Muscle layer of colon (tissue), 2 donors: ENCODE data around the gene AMELX.

Experiments
- H3K27ac ChIP-seq: one replicate; pipeline ENCODE4 v1.7.0; 2013; ENCODE audit warnings: low read depth, mild to moderate bottlenecking, low read length, moderate library complexity
- H3K27me3 ChIP-seq, 2 donors: one replicate each; pipeline ENCODE4 v1.7.0; 2013; ENCODE audit warnings: low read length in 2 of 2, mild to moderate bottlenecking in 2 of 2; ENCODE audit not compliant: insufficient read depth in 2 of 2, control insufficient read depth in 1 of 2
- H3K36me3 ChIP-seq: one replicate; pipeline ENCODE4 v1.7.0; 2013; ENCODE audit warnings: mild to moderate bottlenecking, low read length; ENCODE audit not compliant: insufficient read depth
- H3K4me1 ChIP-seq: one replicate; pipeline ENCODE4 v1.7.0; 2013; ENCODE audit warnings: mild to moderate bottlenecking, low read length; ENCODE audit not compliant: insufficient read depth
- H3K4me3 ChIP-seq, 2 donors: one replicate each; pipeline ENCODE4 v1.7.0; 2013; ENCODE audit warnings: low read length in 2 of 2, low read depth in 1 of 2, mild to moderate bottlenecking in 1 of 2, moderate library complexity in 1 of 2
- H3K9ac ChIP-seq: one replicate; pipeline ENCODE4 v1.7.0; 2013; ENCODE audit warnings: low read length
- H3K9me3 ChIP-seq: one replicate; pipeline ENCODE4 v1.7.0; 2013; ENCODE audit warnings: mild to moderate bottlenecking, low read length
- donor health status: abdominal sarcoma.
- donor health status: Adenocarcinoma of cecum.

The AMELX gene

DNA sequence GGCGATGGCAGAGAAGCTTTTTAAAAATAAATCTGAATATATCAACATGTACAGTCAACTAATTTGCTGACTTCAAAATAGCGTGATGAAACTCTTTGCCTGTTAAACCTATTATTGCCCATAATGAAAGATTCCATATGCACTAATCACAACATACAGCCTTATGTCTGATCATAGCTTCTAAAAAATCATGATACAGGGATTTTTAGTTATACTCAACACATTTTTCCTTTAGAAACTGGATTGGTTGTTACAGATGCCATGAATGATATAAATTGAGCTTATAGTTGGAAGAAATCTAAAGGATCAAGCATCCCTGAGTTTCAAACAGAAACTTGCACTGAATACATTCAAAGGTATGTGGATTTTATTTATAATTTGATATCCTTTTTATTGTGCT lies at the start of gene AMELX:
TSS of gene AMELX (plus strand) at position 301 of the 400 bp plus-strand sequence. CDS start 1,376 bp downstream, outside the sequence.
- Histone ChIP-seq H3K9ac (no peak within 1 kb of the TSS), H3K27me3 (no peaks in the 10 kb centered on the region), H3K4me1 (peaks cover 8% of the 10 kb centered on the region), H3K36me3 (no peaks in the 10 kb centered on the region), H3K27ac (no peak within 1 kb of the TSS), H3K9me3 (no peaks in the 10 kb centered on the region), H3K4me3 (no peak within 1 kb of the TSS)

DNA sequence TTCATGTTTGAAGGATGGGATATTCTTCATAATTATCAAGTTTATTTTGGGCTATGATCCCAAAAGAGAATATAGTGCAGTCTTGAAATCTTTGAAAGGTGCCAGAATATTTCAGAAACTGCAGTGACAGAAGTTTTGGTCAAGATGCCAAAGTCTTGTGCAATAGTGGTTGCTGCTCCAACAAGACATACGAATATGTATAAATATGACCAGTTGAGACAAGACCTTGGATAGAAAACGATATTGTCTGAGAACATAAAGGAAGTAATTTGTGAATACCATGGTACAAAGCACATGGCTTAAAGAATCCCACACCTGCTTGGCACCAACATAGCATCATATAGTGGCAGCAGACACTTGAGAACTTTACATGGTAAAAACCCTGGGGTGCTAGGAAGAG lies 48.6 kb upstream of the AMELX start:
- H3K4me1 ChIP-seq, result no peaks in the 10 kb centered on the region
- no peak overlapping the region for H3K9ac ChIP-seq
- H3K9me3 ChIP-seq, result no peaks in the 10 kb centered on the region
- H3K4me3 ChIP-seq, result no peak overlapping the region
- H3K36me3 ChIP-seq, result no peaks in the 10 kb centered on the region
- H3K27ac ChIP-seq, result no peak overlapping the region
- no peaks in the 10 kb centered on the region for H3K27me3 ChIP-seq

DNA sequence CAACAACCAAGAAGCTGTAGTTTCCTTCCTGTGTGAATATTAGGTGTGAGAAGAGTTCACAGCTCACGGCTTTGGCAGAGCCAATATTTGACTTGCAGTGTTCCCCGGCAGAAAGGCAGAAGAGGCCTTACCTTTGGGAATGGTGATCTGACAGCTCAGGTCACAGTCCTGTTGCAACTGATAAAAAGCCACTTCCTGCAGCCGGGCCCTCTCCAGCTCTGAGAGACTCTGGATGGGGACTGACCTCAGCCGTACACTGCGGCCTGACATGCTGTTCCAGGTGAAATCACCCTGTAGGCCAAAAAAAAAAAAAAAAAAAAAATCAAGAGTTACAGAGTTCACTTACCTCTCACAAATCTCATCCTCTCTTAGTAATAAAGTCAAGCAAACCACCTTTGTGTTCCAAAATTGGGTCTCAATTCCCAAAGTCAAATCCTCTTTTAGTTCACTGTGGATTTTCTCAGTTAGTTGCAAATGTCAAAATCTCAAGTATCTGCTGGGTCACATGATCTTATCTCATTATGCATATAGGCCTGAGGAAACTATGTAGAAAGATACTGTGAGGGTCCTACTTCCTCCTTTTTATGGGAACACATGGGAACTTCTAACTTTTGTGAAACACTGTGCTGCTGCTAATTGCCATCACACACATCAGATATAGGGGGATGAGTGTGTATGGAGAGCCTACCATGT lies 38.6 kb upstream of the AMELX start:
- Histone ChIP-seq H3K4me3 (no peak overlapping the region), H3K4me1 (no peaks in the 10 kb centered on the region)

DNA sequence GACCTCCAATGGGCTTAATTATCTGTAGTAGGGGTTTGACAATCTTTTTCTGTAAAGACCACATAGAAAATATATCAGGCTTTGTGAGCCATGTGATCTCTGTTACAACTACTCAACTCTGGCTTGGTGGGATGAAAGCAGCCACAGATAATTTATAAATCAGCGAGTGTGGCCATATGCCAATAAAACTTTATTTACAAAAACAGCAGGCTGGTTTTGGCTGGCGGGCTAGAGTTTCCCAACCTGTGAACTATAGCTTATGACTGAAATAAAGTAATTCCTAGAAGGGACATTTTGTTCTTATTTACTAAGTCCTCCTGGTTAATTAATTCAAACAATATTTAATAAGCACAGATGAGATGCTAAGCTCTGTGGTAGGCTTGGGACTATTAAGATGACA lies 35.9 kb upstream of the AMELX start:
- Histone ChIP-seq H3K4me1 (no peaks in the 10 kb centered on the region), H3K27ac (no peak overlapping the region), H3K9me3 (no peaks in the 10 kb centered on the region), H3K4me3 (no peak overlapping the region), H3K27me3 (no peaks in the 10 kb centered on the region), H3K9ac (no peak overlapping the region), H3K36me3 (no peaks in the 10 kb centered on the region)

More for the DNA sequence above, 38.6 kb upstream of the AMELX start:
- H3K36me3 ChIP-seq, result no peaks in the 10 kb centered on the region
- H3K9ac ChIP-seq, result no peak overlapping the region
- H3K27me3 ChIP-seq, result no peaks in the 10 kb centered on the region
- no peaks in the 10 kb centered on the region for H3K9me3 ChIP-seq
- no peak overlapping the region for H3K27ac ChIP-seq

DNA sequence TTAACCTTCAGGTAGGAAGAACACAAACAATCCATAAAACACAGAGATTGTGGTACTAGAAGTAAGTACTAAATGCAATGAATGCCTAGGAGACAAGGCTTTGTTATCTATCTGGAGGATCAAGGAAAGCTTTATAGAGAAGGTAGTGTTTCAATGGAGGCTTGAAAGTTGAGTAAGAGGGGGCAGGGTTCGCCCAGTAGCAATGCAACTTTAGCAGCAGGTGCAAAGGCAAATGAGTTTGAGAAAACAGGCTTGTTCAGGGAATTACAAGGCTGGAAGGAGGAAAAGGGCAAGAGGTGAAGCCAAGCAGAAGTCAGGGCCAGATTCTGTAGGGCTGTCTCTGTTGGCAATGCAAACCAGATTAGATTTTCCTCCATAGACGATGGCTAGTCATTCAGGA lies 35.5 kb upstream of the AMELX start:
- Histone ChIP-seq H3K27me3 (no peaks in the 10 kb centered on the region), H3K4me3 (no peak overlapping the region), H3K9me3 (no peaks in the 10 kb centered on the region), H3K36me3 (no peaks in the 10 kb centered on the region), H3K27ac (no peak overlapping the region), H3K9ac (no peak overlapping the region), H3K4me1 (no peaks in the 10 kb centered on the region)

DNA sequence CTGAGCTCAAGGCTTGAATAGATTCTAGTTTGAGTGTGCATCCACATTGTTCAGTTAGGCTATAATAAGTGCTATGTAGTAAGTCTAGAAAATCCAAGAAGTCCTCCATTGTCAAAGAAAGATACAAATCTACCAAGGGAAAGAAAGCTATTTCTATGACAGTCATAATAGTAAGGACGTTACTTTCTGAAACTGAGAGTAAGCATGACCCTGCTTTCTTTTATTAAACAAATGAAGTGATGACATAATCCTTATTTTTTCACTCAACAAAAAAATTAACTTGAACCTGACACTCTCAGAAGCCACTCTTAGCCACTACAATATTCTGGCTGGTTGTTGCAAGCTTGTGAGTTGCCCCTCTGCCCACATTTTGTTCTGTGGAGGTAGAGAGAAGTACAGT lies 33.8 kb upstream of the AMELX start:
- Histone ChIP-seq H3K27me3 (no peaks in the 10 kb centered on the region), H3K4me1 (no peaks in the 10 kb centered on the region), H3K9ac (no peak overlapping the region), H3K36me3 (no peaks in the 10 kb centered on the region), H3K4me3 (no peak overlapping the region), H3K9me3 (no peaks in the 10 kb centered on the region), H3K27ac (no peak overlapping the region)

DNA sequence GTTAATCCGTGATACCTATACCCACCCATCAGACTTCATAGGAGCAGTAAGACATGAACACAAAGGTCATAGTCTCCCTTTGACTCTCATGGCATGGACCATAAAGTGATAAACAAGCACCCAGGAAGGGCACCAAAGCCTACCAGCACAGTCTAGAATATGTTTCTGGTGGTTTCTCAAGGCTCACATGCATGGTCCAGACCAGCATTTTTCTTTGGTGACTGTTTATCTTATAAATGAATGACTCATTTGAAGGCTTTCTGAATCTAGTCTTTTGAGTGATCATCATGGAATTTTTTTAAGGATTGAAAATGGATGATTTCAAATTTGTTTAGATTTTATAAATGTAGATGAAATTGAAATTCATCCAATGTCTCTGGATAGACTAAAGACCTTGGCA lies 32.0 kb upstream of the AMELX start:
- no peaks in the 10 kb centered on the region for H3K4me1 ChIP-seq
- H3K36me3 ChIP-seq, result no peaks in the 10 kb centered on the region
- no peaks in the 10 kb centered on the region for H3K9me3 ChIP-seq
- no peaks in the 10 kb centered on the region for H3K27me3 ChIP-seq
- H3K4me3 ChIP-seq, result no peak overlapping the region
- H3K9ac ChIP-seq, result no peak overlapping the region
- no peak overlapping the region for H3K27ac ChIP-seq

DNA sequence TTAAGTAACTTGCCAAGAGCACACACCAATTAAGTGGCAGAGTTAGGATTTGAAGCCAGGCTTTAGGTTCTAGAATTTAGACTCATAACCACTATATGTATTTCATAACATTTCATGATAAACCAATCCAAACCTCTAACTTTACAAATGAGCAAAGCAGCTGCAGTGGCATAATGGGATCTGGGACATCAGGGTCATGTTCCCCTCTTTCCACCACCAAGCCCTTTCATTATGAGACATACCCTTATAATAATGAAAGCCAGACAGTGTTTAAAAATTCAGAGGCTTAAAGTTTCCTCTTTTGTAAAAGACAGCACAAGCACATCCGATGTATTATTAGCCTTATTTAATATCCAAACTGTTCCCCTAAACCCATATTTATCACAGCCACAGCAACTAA lies 28.3 kb upstream of the AMELX start:
- no peak overlapping the region for H3K9ac ChIP-seq
- no peaks in the 10 kb centered on the region for H3K27me3 ChIP-seq
- no peak overlapping the region for H3K4me3 ChIP-seq
- H3K4me1 ChIP-seq, result no peaks in the 10 kb centered on the region
- no peaks in the 10 kb centered on the region for H3K9me3 ChIP-seq
- H3K36me3 ChIP-seq, result no peaks in the 10 kb centered on the region
- H3K27ac ChIP-seq, result no peak overlapping the region

DNA sequence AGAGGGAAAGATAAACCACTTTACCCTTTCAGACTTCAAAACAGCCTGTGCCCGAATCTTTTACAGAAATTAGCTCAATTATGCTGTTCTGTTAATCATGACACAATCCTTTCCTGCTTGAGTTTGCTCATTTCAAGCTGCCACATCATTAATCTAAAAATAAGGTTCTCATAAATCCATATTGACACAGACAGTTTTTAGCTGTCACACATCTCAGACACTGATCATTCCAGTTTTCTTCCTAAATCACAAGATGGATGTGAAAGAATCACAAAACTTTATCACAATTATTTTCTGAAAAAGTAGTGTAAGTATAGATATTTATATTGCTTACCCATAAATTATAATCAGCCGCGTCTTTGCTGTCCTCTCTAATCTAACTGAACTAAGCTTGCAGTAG lies 27.9 kb upstream of the AMELX start:
- no peaks in the 10 kb centered on the region for H3K27me3 ChIP-seq
- no peaks in the 10 kb centered on the region for H3K36me3 ChIP-seq
- H3K4me1 ChIP-seq, result no peaks in the 10 kb centered on the region
- H3K9me3 ChIP-seq, result no peaks in the 10 kb centered on the region
- no peak overlapping the region for H3K9ac ChIP-seq
- H3K4me3 ChIP-seq, result no peak overlapping the region
- H3K27ac ChIP-seq, result no peak overlapping the region

DNA sequence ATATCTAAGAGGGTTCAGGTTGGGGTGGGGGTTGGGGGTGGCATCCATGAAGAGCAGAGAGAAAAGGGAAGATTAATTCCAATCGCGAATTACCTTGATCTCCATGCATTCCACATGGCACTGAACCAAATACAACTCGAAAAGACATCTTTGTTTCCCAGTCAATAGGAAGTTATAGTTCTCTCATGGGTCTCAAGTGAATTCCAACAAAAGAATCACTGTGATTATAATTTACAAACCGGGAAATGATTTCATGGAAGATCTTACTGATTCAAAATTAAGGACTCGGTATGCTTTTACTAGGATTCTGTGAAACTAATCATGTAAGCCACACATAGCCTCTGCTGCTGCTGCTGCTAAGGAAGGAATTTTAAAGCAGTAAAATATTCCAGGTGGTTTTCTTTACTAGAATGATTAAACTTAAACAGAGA lies 26.6 kb upstream of the AMELX start:
- Histone ChIP-seq H3K9ac (no peak overlapping the region), H3K27me3 (no peaks in the 10 kb centered on the region)

DNA sequence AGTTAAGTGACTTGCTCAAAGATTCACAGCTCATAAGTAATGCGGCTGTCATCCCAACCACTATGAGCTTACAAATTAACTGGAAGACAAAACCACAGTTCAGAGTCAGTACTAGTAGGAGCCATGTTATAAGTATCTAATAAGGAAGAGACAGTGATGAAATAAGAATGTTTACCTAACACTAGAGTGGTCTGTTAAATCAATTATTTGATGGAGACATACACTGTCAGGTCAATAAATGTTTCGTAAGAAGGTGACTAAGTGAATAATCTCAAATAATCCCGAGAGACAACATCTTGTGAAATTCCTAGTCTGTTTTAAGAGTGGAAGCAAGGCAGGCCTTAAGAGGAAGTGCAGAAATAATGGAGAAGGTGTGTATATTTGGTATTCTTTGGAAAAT lies 25.8 kb upstream of the AMELX start:
- Histone ChIP-seq H3K27me3 (no peaks in the 10 kb centered on the region), H3K27ac (no peak overlapping the region), H3K4me3 (no peak overlapping the region), H3K9ac (no peak overlapping the region), H3K9me3 (no peaks in the 10 kb centered on the region), H3K36me3 (no peaks in the 10 kb centered on the region), H3K4me1 (no peaks in the 10 kb centered on the region)

More for the DNA sequence above, 26.6 kb upstream of the AMELX start:
- Histone ChIP-seq H3K27ac (no peak overlapping the region), H3K9me3 (no peaks in the 10 kb centered on the region), H3K4me3 (no peak overlapping the region), H3K4me1 (no peaks in the 10 kb centered on the region), H3K36me3 (no peaks in the 10 kb centered on the region)

DNA sequence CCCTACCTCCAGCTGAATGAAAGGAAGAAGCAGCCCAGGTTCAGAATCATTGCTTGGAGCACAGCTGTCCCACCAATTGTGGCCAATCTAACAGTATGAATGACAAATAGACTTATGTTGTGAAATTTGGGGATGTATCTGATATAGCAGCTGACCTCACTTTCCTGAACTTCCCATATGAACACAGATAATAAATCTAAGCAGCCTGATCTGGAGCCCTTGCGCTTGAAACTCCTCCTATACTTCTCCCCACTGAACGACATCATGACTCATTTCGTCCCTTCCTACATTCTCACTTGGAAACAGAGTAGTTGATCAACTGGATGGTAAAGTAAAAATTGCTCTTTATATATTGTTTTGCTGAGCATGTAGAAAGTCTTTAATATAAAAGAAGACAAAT lies 24.2 kb upstream of the AMELX start:
- H3K4me1 ChIP-seq, result no peaks in the 10 kb centered on the region
- no peak overlapping the region for H3K4me3 ChIP-seq
- H3K9ac ChIP-seq, result no peak overlapping the region
- no peaks in the 10 kb centered on the region for H3K9me3 ChIP-seq
- H3K27me3 ChIP-seq, result no peaks in the 10 kb centered on the region
- no peaks in the 10 kb centered on the region for H3K36me3 ChIP-seq
- H3K27ac ChIP-seq, result no peak overlapping the region
